GM18909 (cell line): Measurements from ENCODE around the gene ANKRD17.

Experiments
- ATAC-seq: cut with Tn5 transposase; IDR thresholded peaks from one replicate; pipeline ENCODE4 v1.9.1; 2021; ENCODE audit warnings: mild to moderate bottlenecking; ENCODE audit not compliant: unreplicated experiment, poor library complexity

The ANKRD17 gene

DNA sequence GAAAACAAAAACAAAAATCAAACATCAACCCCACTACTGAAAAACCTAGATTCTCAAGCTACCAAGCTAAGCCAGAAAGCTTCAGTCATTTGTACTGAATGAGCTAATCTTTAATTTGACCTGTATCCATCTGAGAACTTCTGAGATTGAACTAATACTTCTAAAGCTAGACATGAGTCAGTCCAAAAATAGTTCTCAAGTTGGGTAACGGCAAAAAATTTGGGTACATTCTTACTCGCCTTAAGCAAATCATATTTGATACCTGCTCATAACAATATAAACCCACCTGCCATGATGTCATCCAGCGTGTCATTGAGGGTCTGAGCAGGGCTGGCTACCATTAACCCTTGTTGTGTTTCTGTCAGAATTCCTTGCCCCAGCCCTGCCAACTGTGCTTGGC is 119.4 kb downstream of the ANKRD17 start:
- ATAC-seq: no peak

DNA sequence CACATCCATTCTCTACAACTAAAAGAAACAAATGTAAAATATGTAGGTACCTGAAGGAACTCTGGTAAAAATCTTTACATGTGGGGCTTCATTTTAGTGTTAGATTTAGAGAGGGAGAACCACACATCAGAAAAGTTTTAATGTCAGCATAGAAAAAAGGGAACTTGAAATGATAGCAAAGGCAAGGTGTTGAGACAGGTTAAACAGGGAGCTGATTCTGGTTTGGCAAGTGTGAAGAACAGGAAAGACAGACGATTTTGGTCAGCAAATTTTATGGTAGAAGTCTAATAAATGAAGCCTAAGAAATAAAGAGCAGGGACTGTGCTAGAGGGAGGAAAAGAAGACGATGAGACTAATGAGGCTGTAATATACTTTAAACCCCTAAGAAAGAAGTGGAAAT is 121.5 kb downstream of the ANKRD17 start:
- no peak for ATAC-seq

DNA sequence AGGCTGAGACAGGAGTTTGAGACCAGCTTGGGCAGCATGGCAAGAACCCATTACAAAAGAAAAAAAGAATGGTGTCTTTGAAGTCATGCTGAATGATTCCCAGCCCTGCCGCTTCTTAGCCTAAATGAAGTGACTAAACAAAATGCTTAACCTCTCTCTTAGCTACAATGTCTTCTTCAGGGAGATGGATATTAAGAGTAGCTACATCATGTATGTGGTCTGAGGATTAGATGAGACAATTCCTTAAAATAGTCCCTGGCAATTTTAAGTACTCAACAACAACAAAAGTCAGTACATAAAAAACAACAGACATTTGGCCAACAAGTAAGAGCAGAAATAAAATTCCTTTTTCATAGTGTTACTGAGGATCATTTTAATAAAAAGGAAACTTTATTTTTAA is 124.8 kb downstream of the ANKRD17 start:
- no peak for ATAC-seq

DNA sequence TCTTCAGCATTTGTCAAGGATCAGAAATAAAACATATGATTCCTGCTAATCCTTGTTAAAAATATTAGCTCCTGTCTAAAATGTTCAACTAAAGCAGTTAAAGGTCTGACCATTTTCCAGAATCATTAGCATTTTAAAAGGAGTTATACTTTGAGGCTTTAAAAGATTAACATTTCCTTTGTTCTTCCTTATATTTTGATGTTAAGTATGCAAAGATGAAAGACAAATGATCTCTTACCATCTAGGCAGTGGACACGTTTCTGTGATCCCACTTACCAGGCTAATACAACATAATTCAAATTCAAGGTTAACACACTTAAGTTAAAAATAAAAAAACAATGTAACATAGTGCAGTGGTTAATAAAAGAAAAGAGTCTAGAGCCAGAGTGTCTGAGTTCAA is 127.3 kb downstream of the ANKRD17 start:
- ATAC-seq: no peak

DNA sequence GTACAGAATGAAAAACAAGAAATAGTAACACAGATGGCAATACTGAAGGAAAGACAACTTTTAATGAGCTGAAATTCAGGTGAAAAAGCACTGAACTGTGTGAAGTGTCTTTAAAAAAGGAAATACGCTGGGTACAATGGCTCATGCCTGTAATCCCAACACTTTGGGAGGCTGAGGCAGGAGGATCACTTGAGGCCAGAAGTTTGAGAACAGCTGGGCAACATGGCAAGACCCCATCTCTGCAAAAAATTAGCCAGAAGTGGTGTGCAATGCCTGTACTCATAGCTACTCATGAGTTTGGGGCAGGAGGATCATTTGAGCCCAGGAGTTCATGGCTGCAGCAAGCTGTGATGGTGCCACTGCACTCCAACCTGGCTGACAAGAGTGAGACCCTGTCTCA is 129.3 kb downstream of the ANKRD17 start:
- ATAC-seq: no peak

DNA sequence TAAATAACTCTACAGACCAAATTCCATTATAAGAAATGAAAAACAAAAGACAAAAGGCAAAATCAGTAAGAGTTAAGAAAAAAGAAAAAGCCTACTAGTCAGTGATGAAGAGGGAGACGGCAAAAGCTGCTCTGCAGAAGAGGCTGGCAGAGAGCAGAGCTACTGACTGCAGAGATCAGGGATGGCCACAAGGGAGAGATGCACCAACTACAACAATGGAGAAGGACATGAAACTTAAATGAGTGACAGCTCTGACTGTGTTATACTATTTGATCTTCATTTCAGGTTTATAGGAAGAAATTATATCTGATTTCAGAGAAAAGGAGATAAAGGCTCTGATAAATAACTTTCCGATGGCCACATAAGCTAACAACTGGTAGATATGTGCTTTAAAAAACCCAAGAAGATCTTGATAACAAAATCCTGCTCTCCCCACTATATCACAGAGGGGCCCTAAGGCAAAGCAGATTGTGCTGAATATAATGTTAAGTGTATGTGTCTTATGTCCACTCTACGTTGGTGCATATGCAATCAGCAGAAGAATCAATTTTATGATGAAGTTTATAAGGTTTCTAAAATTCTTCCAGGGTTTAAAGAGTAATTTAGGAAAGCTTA is 130.7 kb downstream of the ANKRD17 start:
- ATAC-seq: no peak

DNA sequence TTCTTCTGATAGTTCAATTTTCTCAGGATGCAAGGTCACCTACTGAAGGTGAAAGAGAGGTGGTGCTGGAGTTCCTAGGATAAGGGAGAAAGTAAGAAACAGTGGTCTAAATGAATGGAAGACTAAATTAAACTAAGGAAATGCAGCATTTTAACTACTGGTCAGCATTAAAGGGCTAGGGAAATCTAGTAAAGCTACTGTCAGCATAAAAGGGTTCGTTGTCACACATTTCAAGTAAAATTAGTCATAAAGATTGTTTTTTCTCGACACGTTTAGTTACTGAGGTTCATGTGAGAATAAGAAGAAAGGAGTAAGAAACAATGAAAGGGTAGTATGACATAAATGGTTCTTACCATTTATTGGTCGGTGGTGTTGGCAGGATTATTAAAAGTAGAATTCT is 149.1 kb downstream of the ANKRD17 start:
- ATAC-seq: no peak

DNA sequence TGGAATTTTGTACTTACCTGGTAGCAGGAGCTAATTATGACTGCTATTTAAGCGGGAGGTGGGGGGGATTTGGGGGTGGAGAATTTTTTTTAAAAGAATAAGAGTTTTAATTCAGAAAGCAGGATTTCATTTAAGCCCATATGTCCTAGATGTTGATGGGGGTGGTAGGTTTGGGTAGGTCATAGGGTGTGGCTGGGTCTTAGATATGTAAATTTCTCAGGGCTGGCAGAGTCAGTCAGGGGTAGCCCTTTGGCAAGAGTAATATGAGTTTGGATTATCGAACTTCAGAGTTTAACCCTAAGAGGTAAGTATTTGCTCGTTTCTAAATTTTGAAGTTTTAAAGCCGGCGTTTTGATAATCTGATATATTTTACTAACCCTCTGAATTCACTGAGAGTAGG is 153.9 kb downstream of the ANKRD17 start:
- ATAC-seq: no peak

DNA sequence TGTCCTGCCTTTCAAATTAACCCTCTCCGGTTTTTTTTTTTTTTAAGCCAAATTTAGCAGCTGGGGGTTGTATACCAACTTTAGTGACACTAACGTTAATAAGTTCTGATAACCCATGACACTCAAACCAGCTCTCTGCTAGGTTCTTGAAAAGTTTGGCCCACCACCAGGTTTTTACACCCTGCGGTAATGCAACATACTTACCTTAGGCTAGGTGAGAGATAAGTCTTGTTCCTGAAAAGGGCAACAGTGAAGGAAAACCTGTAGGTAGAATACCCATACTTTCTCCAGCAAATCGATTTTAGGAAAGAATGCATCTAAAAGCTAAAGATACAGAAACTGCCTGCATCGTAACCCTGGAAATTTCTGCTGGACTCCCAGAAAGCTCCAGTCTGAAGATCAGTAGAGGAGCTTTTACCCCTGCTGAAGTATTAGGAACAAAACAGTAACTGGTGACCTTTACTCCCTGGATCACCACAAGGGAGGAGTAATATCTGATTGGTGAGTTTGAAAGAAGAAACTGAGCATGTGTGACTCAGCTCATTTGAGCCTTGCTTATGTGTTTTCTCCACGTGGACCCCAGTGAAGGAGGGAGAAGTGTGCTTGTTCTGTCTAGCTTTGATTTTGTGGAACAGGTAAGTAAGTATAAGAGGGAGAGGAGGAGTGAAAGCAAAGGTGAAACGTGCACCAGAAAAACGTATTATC is 154.6 kb downstream of the ANKRD17 start:
- no peak for ATAC-seq

DNA sequence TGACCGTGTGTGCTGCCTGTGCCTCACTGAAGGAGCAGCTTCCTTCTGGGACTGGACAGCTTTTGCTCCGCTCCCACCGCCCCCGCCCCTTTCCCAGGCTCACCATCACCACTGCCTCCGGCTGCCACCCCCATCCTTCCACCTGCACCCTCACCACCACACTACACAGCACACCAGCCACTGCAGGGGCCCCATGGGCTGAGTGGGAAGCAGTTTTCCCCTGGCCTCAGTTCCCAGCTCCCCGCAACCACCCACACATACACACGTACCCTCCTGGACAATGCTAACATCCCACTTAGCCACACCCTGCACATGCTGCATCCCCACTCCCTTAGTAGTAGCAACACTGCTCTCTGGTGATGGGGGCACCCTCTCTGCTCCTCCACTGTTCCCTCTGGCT is 159.5 kb downstream of the ANKRD17 start:
- ATAC-seq: no peak

DNA sequence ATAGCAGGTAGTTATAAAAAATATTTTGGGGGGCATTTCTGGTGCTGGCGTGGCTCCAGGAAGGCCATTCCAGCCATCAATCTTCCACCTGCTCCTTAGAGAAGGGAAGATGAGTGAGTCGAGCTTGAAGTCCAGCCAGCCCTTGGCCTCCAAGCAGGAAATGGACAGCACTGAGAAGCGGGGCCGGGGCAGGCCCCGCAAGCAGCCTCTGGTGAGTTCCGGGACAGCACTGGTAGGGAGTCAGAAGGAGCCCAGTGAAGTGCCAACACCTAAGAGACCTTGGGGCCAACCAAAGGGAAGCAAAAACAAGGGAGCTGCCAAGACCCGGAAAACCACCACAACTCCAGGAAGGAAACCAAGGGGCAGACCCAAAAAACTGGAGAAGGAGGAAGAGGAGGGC is 159.9 kb downstream of the ANKRD17 start:
- no peak for ATAC-seq

DNA sequence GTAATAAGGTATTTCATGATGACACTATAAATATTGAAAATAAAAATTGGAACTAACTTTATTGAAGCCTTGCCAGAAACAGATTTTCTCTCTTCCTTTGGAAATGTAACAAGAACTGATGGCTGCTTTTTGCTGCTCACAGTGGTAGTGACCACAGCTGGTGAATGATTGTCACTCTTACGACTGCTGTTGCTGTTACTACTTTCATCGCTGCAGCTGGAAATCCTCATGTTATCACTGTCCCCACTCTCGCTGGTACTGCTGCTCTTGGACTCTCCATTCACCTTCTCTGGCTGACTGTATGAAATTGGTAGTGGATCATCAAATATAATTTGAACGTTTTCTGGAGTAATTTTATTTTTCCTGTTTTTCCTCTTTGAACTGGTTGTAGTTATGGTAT is 160.6 kb downstream of the ANKRD17 start:
- ATAC-seq: no peak

DNA sequence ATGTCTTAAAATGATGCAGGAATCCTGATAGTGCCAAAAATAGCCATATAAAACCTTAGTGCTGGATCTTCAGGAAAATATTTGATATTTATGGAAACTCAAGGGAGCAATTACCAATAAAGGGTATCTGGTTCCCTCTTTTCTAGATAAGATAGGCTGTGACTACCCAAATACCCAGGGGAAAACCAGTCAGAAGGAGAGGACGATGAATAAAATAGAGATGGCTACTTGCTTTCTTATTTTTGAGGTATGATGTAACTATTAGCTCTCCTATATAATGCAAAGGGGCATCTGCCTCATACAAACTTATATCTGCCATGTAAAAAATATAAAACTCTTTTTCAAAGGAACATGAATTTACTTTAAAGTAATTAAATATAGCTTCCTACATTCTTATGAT is 165.7 kb downstream of the ANKRD17 start:
- no peak for ATAC-seq

DNA sequence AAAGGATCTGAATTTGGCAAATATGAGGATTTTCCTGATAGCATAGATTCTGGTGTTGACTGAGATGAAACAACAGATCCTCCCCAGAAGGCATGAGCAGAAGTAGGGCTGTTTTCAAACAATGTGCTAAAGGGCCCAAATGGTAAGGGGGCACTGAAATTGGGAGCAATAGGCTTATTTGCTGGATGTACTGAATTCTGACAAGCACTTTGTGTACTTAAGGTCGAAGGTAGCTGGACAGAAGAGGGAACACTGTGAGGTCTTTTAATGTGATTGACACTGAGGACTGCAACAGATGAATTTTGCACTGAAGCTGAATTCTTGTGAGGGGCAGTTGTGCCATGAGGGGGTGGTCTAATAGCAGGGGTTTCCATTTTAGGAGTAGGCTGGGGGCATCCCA is 167.9 kb downstream of the ANKRD17 start:
- ATAC-seq: no peak

DNA sequence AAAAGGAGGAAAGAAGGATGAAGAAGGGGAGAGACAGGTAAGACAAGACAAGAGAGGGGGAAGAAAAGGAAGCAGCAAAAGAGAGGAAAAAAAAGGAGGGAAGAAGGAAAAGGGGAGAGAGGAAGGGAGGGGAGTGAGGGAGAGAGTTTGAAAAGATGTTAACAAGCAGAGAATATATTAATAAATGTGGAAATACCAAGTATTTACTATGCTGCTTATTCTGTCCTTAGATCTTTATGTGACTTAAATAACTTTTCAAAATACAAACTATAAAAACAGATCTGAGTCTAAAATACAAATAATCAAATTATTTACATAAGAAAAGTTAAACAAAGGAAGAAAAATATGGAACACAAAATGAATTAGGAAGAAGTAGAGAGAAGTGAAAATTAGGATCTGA is 170.7 kb downstream of the ANKRD17 start:
- ATAC-seq: no peak

DNA sequence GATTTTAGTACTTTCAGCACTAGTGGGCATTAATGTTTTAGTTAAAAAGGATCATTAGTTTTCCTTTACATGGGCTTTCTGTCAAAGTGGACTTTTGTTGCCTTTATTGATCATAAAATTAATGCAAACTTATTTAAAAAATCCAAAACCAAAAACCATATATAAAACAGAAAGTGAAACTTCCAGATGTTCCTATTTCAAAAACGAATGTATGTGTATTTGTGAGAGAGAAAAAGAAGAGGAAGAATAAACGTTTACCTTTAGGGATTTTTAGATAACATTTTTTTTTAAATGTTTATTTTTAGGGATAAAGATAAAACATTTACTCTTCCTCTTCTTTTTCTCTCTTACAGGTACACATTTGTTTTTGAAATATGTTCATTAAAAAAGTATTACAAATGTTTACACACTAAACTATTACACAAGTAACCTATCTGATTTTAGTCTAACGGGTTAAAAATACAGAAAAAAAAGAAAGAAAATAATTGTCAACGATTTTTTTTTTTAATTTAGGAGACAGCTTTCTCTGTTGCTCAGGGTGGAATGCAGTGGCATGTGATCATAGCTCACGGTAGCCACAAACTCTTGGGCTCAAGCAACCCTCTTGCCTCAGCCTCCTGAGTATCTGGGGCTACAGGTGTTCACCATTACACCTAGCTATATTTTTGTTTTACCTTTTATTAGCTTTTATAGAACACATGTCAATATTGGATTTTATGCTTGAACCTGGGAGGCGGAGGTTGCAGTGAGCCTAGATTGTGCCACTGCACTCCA is 172.3 kb downstream of the ANKRD17 start:
- ATAC-seq: no peak

DNA sequence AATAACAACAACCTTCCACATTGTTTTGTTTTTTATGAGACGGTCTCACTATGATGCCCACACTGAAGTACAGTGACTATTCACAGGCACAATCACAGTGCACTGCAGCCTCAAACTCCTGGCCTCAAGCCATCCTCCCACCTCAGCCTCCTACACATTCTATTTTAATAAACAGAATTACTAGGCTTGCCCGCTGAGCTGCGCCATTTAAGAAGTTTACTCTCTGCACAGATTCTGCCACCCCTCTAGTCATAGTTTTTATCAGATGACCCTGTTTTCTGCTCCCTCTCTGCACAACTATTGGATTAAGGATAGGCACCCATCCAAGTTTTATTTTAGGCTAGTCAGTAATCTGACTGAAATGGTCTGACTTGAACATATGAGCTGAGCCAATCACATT is 177.8 kb downstream of the ANKRD17 start:
- no peak for ATAC-seq

DNA sequence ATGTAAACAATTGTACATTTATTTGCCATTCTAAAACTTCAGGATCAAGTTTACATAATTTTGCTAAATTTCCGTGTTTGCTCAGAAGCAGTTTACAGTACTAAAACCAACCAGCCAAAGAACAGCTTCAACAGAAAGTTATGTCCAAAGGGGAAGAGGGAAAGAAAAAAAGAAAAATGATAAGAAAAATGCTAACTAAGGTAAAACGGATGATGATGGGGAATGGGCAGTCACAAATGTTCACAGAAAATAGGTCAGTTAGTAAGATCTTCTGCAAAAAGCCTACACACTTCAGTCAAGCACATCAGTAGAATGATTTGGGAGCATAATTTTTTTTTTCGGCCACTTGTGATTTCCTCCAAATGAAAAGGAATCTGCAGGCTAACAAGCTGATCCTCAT is 182.8 kb downstream of the ANKRD17 start:
- ATAC-seq: no peak

DNA sequence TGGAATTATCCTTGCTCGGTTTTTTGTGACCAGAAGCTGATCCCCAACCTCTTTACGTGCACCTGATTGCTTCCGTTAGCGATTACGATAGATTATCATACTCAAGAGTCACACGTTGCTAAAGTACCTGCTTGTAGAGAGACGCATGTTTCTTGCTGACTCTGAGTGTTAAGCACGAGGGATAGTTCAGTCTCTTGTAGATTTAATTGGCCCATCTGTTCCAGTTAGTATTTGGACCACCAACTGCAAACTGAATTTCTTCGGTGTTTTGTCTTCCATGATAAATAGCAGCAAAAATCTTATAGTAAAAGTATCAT is 188.6 kb downstream of the ANKRD17 start:
- peak; percentile 21 for ATAC-seq

DNA sequence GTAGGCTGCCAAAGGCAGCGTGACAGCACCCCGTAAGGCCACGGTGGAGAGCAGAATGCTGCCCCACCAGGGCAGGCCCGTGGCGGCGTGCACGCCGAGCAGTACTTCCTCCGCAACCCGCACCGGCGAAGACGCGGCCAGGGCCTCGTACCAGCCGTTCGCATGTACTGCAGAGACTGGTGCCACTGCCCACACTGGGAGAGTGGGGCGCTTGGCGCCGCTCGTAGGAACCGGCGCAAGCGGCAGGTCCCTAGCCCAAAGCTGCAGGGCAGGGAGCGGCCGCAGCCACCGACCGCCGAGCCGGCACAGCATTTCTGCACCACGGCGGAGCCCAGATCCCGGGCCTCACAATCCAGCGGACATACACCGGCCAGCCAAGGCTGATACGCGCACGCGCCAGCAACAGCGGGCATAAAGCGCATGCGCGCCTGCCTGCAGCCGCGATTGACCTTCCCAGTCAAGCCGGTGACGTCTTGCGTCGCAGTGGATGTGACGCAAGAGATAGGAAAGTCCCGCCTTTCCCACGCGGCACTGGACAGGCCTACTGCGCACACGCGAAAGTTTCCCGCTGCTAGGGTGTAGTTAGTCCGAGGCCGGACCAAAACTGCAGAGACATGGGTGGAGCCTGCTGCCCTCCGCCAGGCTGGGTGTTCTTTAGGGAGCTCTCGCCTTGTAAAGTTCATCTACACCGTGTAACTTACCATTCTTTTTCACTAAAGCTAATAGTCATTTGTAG is 189.1 kb downstream of the ANKRD17 start, which contains the start of gene COX18:
Gene COX18 (minus strand): TSS at position 379 of the 736 bp plus-strand sequence. CDS start 67 bp downstream, at position 312.
- ATAC-seq: peak; percentile 87
